ENCODE results near the gene AP1S3.
A peak's percentile ranks its signal among the peaks of the same experiment; 100 is the strongest.
"Not testable (repeated sequence)": the region's sequence is repeated elsewhere in the genome, so short reads cannot be mapped to it uniquely, and the experiment has no call there.

Gene AP1S3

DNA sequence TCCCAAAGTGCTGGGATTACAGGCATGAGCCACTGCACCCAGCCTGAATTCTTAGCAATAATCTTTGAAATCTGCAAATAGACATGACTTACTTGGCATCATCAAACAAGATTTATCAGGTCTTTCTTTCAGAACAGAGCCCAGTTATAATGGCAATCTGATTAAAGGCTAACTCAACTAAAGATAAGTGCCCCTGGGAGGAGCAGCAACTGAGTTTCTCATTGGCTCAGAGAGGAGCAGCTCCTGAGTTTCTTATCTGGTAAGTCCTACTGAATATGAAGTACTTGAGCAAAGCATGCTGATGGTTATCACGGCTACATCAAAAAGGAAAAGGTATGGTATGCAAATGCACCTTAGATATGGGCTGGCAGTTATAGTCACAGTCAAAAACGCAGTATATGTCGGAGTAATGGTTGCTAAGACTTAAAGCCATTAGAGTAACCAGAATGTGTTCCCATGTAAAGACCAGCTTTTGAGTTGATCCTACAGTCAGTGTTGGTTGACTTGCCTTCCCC is 15.0 kb upstream of the AP1S3 start:
- DNase-seq = no peak

DNA sequence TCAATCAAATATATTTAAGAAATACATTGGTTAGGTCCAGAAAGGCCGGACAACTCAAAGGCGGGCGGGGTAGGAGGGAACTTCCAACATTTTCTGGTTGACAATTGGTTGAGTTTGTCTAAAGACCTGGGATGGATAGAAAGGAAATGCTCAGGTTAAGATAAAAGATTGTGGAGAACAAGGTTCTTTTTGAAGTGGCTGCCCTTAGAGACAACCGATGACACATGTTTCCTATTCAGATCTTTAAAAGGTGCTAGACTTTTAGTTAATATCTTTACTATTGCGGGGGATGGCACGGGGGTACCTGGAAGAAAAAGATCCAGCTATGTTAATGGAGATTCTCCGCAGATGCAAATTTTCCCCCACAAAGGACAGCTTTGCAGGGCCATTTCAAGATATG is 10.0 kb upstream of the AP1S3 start:
- no peak for DNase-seq

DNA sequence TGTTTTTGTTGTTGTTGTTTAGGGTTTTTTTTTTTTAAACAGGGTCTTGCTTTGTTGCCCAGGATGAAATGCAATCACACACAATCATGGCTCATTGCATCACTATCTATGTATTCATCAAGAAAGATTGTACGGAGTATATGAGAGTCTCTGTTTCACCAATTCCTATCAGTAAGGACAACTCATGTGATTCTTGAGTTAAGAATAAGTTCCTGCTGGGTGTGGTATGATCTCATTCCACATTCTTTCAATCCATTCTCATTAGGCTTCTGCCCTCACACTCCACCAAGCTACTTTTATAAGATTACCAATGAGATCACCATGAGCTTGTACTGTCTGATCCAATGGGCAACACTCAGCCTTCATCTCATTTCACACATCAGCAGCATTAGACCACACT is 9.1 kb upstream of the AP1S3 start:
- no peak for DNase-seq

DNA sequence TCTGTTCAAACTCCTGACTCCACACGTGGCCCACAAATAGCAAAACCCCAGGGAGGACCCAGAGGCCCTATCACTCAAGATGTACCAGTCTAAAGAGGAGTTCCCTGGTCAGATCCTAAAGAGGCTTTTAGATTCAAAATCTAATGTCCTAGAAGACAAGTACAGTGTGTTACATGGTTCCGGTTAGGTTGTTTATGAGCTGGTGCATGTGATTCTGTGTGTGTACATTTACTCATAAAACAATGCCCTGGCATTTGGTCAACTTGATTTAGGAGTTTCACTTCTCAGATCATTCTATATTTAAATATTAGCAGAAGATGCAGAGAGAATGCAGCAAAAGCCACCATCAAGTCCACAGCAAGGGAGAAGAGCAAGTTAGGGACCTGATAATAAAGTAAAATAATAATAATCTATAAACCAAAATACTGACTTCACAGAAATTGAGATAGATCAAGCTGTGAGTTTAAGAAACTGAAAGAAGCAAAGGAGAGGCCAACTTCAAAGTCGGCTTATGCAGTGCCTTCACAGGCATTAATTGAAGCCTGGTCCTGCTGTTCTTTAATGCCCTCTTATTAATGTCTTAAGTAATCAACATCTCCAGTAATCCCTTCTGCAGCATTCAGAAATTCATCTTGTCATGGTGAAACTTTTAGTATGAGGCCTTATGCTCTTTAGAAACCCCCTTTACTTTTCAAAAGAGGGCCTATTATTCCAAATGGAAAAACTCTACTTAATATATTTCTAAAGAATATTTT is 4.2 kb upstream of the AP1S3 start:
- DNase-seq = peak; percentile 41

DNA sequence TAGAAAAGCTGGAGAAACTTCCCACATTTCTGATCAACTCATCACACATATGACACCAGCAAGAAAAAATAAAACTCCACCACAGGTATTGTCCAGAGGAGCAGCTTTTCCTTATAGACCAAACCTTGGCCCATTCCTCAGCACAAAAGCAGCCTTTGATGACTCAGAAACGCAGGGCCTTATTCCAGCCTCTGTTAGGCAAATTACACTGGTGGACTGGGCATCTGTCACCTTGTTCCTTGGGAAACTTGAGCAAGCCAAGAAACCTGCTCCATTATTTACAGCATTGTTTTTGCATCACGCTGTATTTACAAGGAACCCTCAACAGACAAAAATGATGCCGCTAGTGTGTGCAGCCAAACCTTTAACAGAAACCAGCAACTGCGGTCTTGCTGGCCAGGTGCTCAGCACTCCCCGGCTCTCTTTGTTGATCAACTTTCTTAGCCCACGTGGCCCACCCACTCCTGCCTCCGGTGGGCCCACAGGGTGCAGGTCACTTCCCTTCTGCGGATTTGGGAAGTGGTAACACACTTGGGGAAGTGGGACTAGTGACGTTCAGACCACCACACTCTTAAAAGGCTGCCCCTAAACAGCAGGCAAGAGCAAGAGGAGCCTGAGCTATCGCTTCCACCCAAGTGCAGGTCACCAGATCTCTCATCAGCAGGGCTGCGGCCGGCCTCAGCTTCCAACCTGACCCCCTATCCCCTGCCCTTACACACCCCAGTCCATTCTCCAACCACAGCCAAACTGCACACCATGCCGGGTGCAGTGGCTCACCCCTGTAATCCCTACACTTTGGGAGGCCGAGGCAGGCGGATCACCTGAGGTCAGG is 1.5 kb downstream of the AP1S3 start:
- no peak for DNase-seq

DNA sequence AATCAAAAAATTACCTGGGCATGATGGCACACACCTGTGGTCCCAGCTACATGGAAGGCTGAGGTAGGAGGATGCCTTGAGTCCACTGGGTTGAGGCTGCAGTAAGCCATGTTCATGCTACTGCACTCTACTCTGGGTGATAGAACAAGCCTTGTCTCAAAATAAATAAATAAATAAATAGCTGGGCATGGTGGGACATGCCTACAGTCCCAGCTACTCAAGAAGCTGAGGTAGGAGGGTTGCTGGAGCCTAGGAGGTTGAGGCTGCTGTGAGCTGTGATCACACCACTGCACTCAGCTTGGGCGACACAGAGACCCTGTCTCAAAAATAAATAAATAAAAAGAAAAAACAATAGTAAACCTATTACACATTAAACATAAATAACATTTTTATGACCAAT is 3.0 kb downstream of the AP1S3 start:
- no peak for DNase-seq

DNA sequence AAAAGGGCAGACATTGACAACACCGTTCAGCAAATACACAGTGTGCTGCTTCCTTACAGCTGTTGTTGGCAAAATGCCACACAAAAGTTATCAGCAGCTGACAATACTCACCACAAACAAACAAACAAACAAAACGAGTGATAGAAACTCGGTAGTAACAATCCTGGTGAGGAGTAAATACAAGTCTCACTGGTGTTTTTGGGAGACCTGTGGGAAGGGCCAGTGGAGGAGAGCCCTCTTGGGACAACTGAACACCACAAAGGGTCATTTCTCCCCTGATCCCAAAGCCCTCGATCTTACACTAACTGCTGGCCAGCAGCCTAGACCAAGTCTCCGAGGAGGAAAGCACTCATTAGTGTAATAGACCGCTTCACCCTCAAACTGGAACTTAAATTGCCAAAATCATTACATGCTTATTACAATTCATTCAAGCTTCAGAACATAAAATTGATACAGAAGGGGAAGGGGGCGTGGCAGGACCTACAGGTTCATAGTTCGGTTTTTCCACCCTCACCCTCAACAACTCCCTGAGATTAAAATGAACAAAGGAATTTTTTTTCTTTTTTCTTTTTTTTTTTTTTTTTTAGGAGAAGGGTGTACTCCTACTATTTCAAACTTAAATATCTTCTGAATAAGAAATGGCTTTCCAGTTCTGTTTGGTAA is 5.0 kb downstream of the AP1S3 start:
- DNase-seq = no peak

DNA sequence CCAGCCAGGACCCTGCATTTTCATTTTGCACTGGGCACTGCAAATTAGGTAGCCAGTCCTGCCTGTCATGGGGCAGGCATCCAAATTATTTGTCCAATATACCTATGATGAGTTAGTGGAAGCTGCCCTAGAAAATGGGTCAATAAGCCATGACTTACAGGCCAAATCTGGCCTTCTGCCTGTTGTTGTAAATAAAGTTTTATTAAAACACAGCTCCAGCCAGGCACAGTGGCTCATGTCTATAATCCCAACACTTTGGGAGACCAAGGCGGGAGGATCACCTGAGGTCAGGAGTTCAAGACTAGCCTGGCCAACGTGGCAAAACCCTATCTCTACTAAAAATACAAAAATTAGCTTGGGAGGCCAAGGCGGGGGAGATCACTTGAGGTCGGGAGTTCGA is 8.3 kb downstream of the AP1S3 start:
- no peak for DNase-seq

DNA sequence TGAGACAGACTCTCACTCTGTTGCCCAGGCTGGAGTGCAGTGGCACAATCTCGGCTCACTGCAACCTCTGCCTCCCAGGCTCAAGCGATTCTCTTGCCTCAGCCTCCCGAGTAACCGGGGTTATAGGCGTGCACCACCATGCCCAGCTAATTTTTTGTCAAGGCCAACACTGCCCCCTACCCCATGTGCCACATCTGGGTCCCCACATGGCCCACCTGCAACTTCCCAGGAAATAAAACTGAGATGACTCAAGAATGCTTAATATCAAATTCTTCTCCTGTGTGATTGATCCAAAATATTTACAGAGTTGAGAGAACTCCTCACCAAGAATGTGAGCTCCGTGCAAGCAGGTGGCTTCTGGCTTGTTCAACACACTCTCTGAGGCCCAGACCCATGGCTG is 9.1 kb downstream of the AP1S3 start:
- no peak for DNase-seq

DNA sequence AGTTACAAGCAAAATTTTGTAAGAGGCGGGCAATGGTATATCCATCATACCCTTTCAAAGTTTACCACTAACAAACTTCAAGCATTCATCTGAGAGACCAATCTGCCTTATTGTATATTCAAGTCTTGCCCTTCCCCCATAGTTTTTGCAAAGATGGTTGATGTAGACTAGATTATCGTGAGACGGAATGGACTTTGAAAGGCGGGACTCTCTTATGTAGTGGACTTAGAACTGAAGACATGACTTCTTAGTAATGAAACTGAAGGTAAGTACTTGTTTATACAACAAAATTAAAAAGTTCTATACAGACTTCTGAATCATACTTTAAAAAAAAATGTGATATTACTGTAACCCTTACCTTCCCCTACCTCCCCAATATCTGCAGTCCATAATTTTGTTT is 10.4 kb downstream of the AP1S3 start:
- no peak for DNase-seq

DNA sequence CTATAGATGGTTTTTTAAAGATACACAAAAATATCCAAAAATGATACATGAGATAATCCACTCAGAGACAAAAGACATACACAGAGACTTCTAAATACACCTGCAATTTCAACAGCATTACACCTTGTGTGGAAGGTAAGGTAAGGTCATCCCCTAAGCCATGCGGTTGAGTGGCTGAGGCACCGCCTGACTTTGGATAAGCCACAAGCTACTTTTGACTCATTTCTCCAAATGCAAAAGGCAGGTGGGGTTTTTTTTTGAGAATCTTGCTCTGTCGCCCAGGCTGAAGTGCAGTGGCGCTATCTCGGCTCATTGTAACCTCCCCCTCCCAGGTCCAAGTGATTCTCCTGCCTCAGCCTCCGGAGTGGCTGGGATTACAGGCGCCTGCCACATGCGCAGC is 13.1 kb downstream of the AP1S3 start:
- DNase-seq = no peak

DNA sequence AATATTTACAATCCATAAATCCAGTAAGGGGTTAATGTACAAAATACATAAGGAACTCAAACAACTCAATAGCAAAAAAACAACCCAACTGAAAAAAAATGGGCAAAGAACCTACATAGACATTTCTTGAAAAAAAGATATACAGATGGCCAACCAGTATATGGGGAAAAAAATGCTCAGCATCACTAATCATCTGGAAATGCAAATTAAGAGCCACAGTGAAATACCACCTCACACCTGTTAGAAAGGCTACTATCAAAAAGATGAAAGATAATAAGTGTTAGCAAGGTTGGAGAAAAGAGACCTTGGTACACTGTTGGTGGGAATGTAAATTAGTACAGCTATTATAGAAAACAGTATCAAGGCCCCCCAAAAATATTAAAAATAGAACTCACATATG is 14.6 kb downstream of the AP1S3 start:
- DNase-seq = no peak

DNA sequence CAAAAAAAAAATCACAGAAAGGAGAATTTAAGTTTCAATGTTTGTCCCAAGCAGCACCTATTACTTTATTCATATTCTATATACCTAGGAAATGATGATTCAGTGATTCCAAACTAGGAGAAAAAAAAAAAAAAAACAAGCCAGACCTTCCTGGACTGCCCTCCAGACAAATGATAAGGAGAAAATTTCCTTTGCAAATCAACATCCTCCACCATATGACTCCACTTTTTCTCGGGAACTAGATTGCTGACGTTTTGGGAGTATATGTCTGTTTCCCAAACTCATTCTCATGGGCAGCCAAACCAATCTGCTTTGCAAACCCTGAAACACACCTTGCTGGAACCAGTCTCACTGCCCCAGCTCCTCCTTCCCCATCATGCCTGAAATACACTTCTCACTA is 16.8 kb downstream of the AP1S3 start:
- DNase-seq = no peak

DNA sequence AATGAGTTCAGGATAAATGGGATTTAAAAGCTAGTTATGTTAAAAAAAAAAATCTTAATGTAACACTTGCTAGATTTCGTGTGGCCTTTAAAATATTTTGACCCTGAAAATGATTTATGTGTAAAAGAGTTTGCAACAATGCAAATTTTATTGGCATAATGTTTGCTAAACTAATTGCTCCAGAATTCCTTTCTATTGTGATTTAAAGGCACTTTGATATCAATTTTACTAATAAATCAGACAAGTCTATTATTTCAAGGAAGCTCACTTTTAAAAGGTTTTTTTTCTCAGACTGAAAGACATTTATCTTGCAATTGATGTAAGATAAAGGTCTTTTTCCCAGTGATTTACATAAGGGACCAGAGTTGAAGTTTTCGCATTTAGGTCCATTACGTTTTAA is 17.5 kb downstream of the AP1S3 start:
- no peak for DNase-seq

DNA sequence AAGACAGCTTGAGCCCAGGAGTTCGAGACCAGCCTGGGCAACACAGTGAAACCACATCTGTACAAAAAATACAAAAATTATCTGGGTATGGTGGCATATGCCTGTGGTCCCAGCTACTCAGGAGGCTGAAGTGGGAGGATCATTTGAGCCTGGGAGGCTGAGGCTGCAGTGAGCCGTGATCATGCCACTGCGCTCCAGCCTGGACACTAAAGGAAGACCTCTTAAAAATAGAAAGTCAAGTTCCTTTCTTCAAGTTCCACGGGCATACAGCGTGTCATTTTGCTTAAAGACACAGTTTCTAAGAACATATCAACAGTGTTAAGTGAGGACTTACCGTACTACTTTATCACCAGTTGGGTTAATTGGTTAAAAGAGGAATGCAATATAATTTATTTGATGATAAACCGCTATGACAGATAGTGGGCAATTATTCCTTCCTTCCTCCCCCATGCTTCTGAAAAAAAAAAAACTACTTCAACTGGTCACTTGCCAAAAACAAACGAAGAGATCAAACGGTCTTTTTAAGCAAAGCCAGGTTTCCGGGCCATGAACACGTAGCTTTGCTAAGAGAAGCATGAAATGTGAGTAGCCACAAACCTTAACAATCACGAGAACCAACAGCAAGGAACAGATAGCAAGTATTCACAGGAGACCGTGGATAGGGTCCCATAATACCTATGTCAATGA is 21.4 kb downstream of the AP1S3 start:
- no peak for DNase-seq

DNA sequence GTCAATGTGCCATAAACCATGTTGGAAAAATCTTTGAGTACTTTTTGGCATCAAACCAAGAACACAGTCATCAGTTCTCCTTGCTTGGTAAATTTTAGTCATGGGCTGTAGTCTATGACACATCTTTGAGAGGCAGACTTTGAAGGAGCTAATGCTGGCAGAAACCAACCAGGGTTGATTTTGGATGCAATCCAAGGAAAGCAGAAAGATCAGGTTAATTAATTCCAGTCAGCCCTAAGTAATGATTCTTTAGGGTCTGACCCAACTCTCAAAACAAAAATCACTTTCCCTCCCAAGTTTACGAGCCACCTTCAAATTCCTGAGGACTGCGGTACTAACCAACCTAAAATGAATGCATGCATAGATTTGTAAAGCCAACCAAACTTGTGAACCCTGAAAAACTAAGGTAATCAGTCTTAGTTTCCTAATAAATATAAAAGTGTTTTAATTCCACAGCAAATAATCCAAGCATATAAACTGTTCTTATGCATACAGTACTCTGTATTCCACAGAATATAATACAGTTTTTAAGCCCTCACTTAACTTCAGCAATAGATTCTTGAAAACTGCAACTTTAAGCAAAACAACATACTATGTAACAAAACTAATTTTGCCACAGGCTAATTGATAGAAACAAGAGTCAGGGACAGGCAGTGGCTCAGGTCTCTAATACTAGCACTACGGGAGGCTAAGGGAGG is 22.0 kb downstream of the AP1S3 start:
- peak; percentile 45 for DNase-seq

DNA sequence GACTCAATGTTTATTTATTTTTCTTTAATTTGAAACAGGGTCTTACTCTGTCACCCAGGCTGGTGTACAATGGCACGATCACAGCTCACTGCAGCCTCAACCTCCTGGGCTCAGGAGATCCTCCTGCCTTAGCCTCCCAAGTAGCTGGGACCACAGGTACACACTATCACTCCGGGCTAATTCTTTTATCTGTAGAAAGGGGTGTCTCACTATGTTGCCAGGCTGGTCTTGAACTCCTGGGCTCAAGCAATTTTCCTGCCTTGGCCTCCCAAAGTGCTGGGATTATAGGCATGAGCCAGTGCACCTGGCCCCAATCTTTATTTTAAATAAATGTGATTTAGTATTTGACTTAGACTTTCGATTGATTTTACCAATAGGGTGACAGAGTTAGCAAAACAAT is 22.6 kb downstream of the AP1S3 start:
- not testable (repeated sequence) for DNase-seq

DNA sequence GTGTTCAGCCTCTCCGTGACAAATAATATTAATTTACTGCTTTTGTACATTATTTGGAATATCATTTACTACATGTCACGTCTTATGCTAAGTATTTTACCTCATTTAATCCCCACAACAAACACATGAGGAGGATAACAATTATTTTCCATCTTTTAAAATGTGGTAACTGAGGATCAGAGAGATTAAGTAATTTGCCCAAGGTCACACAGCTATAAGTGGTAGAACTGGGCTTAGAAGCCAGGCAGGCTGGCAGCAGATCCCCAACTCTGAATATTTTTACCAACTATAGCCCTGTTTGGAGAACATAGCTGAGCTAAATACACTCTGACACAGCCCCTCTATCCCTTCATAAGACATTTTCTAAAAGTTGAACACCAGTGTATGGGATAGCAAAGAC is 24.1 kb downstream of the AP1S3 start:
- DNase-seq = no peak

DNA sequence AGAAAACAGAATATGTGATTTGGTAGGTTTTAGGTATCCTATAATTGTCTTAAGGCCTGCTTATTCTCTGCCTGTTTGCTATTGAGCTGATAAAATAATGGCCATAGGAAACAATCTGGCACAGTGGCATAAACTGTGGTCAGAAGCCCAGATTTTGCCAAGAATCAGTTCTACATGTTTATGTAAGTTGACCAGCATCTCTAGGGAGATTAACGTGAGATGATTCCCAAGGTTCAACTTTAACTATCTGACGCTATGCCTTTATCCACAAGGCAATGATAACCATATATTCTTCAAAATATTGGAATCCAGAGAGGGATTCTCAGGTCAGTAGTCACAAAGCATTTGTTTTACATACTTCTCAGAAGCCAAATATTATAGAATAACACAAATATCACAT is 25.6 kb downstream of the AP1S3 start:
- DNase-seq = no peak

DNA sequence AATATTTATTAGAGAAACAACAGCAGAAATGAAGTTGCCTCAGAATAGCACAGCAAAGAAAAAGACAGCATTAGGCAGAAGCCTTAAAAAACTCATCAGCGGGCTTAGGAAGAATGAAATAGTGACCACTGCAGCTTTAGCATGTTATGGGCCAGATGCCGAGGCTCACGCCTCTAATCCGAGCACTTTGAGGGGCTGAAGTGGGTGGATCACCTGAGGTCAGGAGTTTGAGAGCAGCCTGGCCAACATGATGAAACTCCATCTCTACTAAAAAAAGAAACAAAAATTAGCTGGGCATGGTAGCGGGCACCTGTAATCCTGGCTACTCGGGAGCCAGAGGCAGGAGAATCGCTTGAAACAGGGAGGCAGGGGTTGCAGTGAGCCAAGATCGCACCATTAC is 32.4 kb downstream of the AP1S3 start:
- DNase-seq = no peak

DNA sequence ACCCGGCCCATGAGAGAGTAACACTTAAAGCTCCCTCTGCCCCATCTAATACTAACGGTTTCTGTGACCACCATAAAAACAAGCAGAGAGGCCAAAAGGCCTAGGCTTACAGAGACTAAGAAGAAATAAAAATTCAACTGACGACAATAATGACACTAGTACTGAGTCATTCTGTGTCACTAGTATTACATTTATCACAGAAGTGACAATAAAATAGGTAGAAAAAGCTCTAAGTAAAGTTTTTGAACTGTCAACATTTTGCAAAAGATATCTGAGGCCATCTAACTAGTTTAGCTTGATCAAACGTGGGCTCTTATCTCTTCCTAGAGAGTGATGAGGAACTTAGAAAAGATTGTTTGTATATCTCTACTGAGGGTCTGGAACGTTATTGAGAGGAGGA is 35.6 kb downstream of the AP1S3 start:
- no peak for DNase-seq

DNA sequence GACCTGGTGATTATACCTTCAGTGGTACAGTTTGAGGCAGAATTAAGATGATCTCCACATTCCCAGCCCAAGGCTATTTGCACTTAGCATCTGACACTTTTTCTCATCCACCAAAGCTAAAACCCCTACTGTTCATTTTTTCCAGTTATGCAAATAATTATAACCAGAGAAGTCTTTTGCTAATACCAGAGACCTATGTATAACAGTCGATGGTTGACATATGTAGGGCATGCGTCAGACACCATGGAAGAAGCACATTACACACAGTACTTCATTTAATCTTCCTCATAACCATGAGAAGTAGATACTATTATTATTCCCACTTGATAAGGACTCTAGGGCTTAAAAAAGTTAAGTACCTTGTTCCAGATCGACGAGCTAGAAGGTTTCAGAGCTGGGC is 36.5 kb downstream of the AP1S3 start:
- no peak for DNase-seq
